Measurements from ENCODE around the gene ELOVL4.

The ELOVL4 gene

DNA sequence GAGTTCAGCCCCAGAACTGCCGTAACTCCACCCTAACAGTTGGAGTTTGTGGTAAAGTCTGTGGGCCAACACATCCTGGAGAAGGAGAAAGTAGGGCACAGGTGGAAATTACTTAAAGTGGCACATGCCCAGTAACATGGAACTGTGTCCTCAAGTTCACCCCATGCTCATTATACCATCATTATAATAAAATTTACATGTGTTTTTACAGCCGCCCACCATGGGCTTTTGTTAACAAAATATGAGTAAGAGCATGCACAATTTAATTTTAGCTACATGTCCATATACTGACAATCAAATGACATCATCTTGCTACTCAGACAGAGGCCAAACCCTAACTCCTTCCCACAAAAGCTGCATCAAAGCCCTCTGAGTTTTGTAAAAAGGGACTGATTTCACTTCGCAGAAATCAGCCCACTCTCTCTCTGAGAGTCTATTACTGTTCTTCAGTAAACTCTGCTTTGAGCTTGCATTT, 17.3 kb upstream of the ELOVL4 start:
- H3K4me1 ChIP-seq (ENCODE audit: control insufficient read depth, insufficient read depth, low read length) = no peaks in the 10 kb centered on the region
- no peak overlapping the region for H3K4me3 ChIP-seq (ENCODE audit: insufficient read depth, low read depth, low read length)
- no peak overlapping the region for H3K27ac ChIP-seq (ENCODE audit: insufficient read depth, low read depth, low read length, poor library complexity, severe bottlenecking)
- H3K9me3 ChIP-seq (ENCODE audit: control insufficient read depth, low read length) = no peaks in the 10 kb centered on the region
- no peaks in the 10 kb centered on the region for H3K27me3 ChIP-seq (ENCODE audit: control insufficient read depth, insufficient read depth, low read length, poor library complexity, severe bottlenecking)
- no peaks in the 10 kb centered on the region for H3K36me3 ChIP-seq (ENCODE audit: control insufficient read depth, insufficient read depth, low read length)
- WGBS, 2 experiments = 82 to 89% methylated on average over 3 of the region's 3 CpGs

- Histone ChIP-seq H3K4me1 (ENCODE audit: control insufficient read depth, insufficient read depth, low read length) (no peaks in the 10 kb centered on the region), H3K36me3 (ENCODE audit: control insufficient read depth, insufficient read depth, low read length) (no peaks in the 10 kb centered on the region), H3K27me3 (ENCODE audit: control insufficient read depth, insufficient read depth, low read length, poor library complexity, severe bottlenecking) (no peaks in the 10 kb centered on the region), H3K9me3 (ENCODE audit: control insufficient read depth, low read length) (no peaks in the 10 kb centered on the region), H3K4me3 (ENCODE audit: insufficient read depth, low read depth, low read length) (no peak overlapping the region), H3K27ac (ENCODE audit: insufficient read depth, low read depth, low read length, poor library complexity, severe bottlenecking) (no peak overlapping the region)
Measured at GRCh38 chr6:79954849-79955248, 7.5 kb upstream of the ELOVL4 start.

- H3K27me3 ChIP-seq (ENCODE audit: control insufficient read depth, insufficient read depth, low read length, poor library complexity, severe bottlenecking) = peaks cover 30% of the 10 kb centered on the region
- H3K9me3 ChIP-seq (ENCODE audit: control insufficient read depth, low read length) = no peaks in the 10 kb centered on the region
- peaks cover 13% of the 10 kb centered on the region for H3K4me1 ChIP-seq (ENCODE audit: control insufficient read depth, insufficient read depth, low read length)
- no peak overlapping the region for H3K27ac ChIP-seq (ENCODE audit: insufficient read depth, low read depth, low read length, poor library complexity, severe bottlenecking)
- H3K36me3 ChIP-seq (ENCODE audit: control insufficient read depth, insufficient read depth, low read length) = no peaks in the 10 kb centered on the region
- no peak overlapping the region for H3K4me3 ChIP-seq (ENCODE audit: insufficient read depth, low read depth, low read length)
- 24 to 31% methylated on average over 4 to 5 of the region's 6 CpGs for WGBS, 2 experiments
Measured at GRCh38 chr6:79949233-79949632, 1.9 kb upstream of the ELOVL4 start.

DNA sequence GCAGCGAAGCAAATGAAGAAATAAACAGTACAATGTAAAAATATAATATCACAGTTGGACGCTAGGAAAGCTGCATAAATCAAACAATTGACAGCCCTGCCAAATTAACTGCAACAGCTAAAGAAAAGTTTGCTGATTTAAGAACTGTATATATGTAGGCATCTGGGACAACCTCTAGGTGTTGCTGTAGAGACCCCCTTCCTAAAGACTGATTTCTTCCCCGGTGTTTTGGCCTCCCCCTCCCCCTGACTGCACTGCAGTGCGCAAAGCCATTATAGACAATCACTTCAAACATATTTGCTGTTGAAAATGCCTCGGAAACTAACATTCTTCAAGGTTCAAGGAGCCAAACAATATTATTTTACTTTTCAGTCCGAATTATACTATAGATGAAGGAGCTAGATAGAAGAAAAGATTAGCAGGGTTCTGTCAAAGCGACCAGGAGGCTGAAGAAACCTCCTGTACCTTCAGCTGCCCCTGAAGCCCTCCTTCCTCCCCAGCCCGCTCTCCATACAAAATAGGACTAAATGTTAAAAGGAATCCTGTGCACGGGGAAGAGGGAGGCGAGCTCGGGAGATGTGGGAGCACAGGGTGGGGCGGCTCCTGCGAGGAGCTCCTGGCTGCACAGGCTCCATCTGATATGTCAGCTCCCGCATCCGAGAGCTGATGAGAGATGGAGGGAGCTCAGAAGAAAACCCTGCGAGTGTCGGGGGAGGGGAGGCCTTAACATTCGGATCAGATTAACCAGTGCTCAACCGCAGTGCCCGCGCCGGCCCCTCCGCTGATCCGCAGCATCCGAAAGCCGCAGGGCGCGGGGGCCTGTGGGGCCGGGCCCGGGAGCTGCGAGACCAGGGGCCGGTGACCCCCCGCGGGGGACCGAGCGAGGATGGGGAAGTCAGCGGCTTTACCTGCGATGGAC, 822 bp downstream of the ELOVL4 start:
- 0 to 1% methylated on average over 32 to 38 of the region's 38 CpGs for WGBS, 2 experiments
- Histone ChIP-seq H3K27ac (ENCODE audit: insufficient read depth, low read depth, low read length, poor library complexity, severe bottlenecking) (no peak overlapping the region), H3K27me3 (ENCODE audit: control insufficient read depth, insufficient read depth, low read length, poor library complexity, severe bottlenecking) (peaks cover 30% of the 10 kb centered on the region), H3K9me3 (ENCODE audit: control insufficient read depth, low read length) (no peaks in the 10 kb centered on the region), H3K36me3 (ENCODE audit: control insufficient read depth, insufficient read depth, low read length) (no peaks in the 10 kb centered on the region), H3K4me1 (ENCODE audit: control insufficient read depth, insufficient read depth, low read length) (peaks cover 13% of the 10 kb centered on the region), H3K4me3 (ENCODE audit: insufficient read depth, low read depth, low read length) (peak overlapping the region; percentile 60)

DNA sequence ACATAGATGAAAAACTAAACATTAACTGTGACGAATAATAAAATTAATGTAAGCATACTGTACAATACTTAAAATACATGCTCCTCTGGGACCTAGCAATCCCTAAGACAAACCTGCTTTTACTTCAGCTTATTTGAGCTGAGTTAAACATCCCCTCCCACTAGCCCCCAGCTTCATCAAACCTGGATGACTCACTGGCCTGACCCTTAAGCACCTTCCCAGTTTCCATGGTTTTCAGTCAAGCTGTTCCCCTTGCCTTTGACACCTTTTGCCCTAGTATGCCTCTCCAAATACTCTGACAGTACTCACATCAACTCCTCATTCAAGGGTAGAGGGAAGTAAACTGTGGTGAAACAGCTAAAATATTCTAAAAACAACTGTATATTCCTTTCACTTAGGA, 4.2 kb downstream of the ELOVL4 start:
- H3K4me3 ChIP-seq (ENCODE audit: insufficient read depth, low read depth, low read length) = no peak overlapping the region
- no peaks in the 10 kb centered on the region for H3K36me3 ChIP-seq (ENCODE audit: control insufficient read depth, insufficient read depth, low read length)
- peaks cover 21% of the 10 kb centered on the region for H3K27me3 ChIP-seq (ENCODE audit: control insufficient read depth, insufficient read depth, low read length, poor library complexity, severe bottlenecking)
- H3K4me1 ChIP-seq (ENCODE audit: control insufficient read depth, insufficient read depth, low read length) = peaks cover 13% of the 10 kb centered on the region
- H3K27ac ChIP-seq (ENCODE audit: insufficient read depth, low read depth, low read length, poor library complexity, severe bottlenecking) = no peak overlapping the region
- H3K9me3 ChIP-seq (ENCODE audit: control insufficient read depth, low read length) = no peaks in the 10 kb centered on the region
- no CpG with 5 or more reads among the region's 1 CpG for WGBS, 2 experiments

DNA sequence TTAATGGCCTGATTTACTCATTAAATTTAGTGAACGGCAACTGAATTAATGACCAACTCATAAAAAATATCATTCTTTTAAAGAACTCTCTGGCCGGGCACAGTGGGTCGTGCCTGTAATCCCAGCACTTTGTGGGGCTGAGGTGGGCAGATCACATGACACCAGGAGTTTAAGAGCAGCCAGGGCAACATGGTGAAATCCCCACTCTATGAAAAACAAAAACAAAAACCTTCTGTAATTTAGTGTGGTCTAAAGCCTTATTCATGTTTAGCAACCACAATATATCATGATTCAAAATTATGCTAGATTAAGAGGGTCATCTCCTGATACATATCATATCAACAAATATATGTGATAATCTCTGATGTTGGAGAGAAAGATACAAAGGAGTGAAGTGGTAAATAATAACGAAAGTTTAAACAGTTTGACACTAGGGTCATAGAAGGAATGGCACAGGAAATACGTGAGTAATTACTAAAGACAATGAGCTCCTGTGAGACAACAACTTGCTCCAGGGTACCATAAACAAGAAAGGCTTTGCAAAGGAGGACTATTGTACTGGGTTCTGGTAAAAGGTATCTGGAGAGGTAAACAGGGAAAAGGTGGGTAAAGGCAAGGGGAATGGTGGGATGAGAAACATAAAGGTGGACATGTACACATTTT, 5.7 kb downstream of the ELOVL4 start:
- Histone ChIP-seq H3K27me3 (ENCODE audit: control insufficient read depth, insufficient read depth, low read length, poor library complexity, severe bottlenecking) (peaks cover 7% of the 10 kb centered on the region), H3K36me3 (ENCODE audit: control insufficient read depth, insufficient read depth, low read length) (no peaks in the 10 kb centered on the region), H3K4me3 (ENCODE audit: insufficient read depth, low read depth, low read length) (no peak overlapping the region), H3K4me1 (ENCODE audit: control insufficient read depth, insufficient read depth, low read length) (peaks cover 13% of the 10 kb centered on the region), H3K9me3 (ENCODE audit: control insufficient read depth, low read length) (no peaks in the 10 kb centered on the region), H3K27ac (ENCODE audit: insufficient read depth, low read depth, low read length, poor library complexity, severe bottlenecking) (no peak overlapping the region)
- WGBS, 2 experiments = 70 to 73% methylated on average over 5 of the region's 5 CpGs

- 96 to 100% methylated on average over 1 of the region's 1 CpG for WGBS, 2 experiments
- Histone ChIP-seq H3K27ac (ENCODE audit: insufficient read depth, low read depth, low read length, poor library complexity, severe bottlenecking) (no peak overlapping the region), H3K27me3 (ENCODE audit: control insufficient read depth, insufficient read depth, low read length, poor library complexity, severe bottlenecking) (no peaks in the 10 kb centered on the region), H3K4me1 (ENCODE audit: control insufficient read depth, insufficient read depth, low read length) (no peaks in the 10 kb centered on the region), H3K9me3 (ENCODE audit: control insufficient read depth, low read length) (no peaks in the 10 kb centered on the region), H3K4me3 (ENCODE audit: insufficient read depth, low read depth, low read length) (no peak overlapping the region), H3K36me3 (ENCODE audit: control insufficient read depth, insufficient read depth, low read length) (no peaks in the 10 kb centered on the region)
Measured at GRCh38 chr6:79928478-79928998, 18.8 kb downstream of the ELOVL4 start.

GRCh38 chr6:79927758-79928157, 19.6 kb downstream of the ELOVL4 start:
- Histone ChIP-seq H3K4me1 (ENCODE audit: control insufficient read depth, insufficient read depth, low read length) (no peaks in the 10 kb centered on the region), H3K36me3 (ENCODE audit: control insufficient read depth, insufficient read depth, low read length) (no peaks in the 10 kb centered on the region), H3K27ac (ENCODE audit: insufficient read depth, low read depth, low read length, poor library complexity, severe bottlenecking) (no peak overlapping the region), H3K4me3 (ENCODE audit: insufficient read depth, low read depth, low read length) (no peak overlapping the region), H3K27me3 (ENCODE audit: control insufficient read depth, insufficient read depth, low read length, poor library complexity, severe bottlenecking) (no peaks in the 10 kb centered on the region), H3K9me3 (ENCODE audit: control insufficient read depth, low read length) (no peaks in the 10 kb centered on the region)
- WGBS, 2 experiments = 98 to 99% methylated on average over 3 of the region's 3 CpGs

GRCh38 chr6:79923270-79923669, 24.1 kb downstream of the ELOVL4 start:
- 80 to 91% methylated on average over 1 of the region's 2 CpGs for WGBS, 2 experiments
- Histone ChIP-seq H3K4me1 (ENCODE audit: control insufficient read depth, insufficient read depth, low read length) (no peaks in the 10 kb centered on the region), H3K27ac (ENCODE audit: insufficient read depth, low read depth, low read length, poor library complexity, severe bottlenecking) (no peak overlapping the region), H3K9me3 (ENCODE audit: control insufficient read depth, low read length) (no peaks in the 10 kb centered on the region), H3K4me3 (ENCODE audit: insufficient read depth, low read depth, low read length) (no peak overlapping the region), H3K27me3 (ENCODE audit: control insufficient read depth, insufficient read depth, low read length, poor library complexity, severe bottlenecking) (no peaks in the 10 kb centered on the region), H3K36me3 (ENCODE audit: control insufficient read depth, insufficient read depth, low read length) (no peaks in the 10 kb centered on the region)

DNA sequence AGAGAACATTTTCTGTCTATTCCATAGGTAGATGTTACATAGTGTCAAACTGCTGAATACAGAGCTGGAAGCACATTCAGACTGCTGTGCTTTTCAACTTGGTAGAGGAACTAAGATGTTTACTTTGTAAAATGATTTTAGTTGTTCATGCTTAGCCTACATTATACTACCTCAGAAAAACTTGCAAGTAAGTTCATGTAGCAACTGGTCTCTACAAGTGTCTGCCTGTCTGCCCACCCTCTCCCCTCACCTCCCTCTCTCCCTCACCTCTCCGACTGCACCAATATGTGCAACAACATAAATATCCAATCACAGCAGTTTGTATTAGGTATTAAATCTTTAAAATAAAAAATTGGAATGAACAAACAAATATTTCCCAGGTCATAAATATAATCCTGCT, 25.3 kb downstream of the ELOVL4 start:
- H3K27me3 ChIP-seq (ENCODE audit: control insufficient read depth, insufficient read depth, low read length, poor library complexity, severe bottlenecking) = no peaks in the 10 kb centered on the region
- WGBS, 2 experiments = 100% methylated on average over 1 of the region's 1 CpG; no CpG with 5 or more reads in 1 of the 2 experiments
- H3K4me3 ChIP-seq (ENCODE audit: insufficient read depth, low read depth, low read length) = no peak overlapping the region
- no peak overlapping the region for H3K27ac ChIP-seq (ENCODE audit: insufficient read depth, low read depth, low read length, poor library complexity, severe bottlenecking)
- H3K9me3 ChIP-seq (ENCODE audit: control insufficient read depth, low read length) = no peaks in the 10 kb centered on the region
- H3K36me3 ChIP-seq (ENCODE audit: control insufficient read depth, insufficient read depth, low read length) = no peaks in the 10 kb centered on the region
- no peaks in the 10 kb centered on the region for H3K4me1 ChIP-seq (ENCODE audit: control insufficient read depth, insufficient read depth, low read length)

Data from ectodermal cell (in vitro differentiated cells).